CD14-positive monocyte (primary cell): Measurements from ENCODE around the gene PATJ. TPM values are rescaled to one million over a fixed set of nuclear protein-coding genes. Genes with fewer than 3 reads are reported as not detected.
A peak's percentile ranks its signal among the peaks of the same experiment; 100 is the strongest.

Experiments
- DNase-seq, 3 donors: peaks; one replicate each; pipeline ENCODE4 v3.0.0-alpha.2; 2011 to 2022
- H2AFZ ChIP-seq: 2 replicates; pipeline ENCODE4 v1.6.0; 2012; ENCODE audit warnings: mild to moderate bottlenecking, low read depth, low read length, inconsistent platforms; ENCODE audit not compliant: insufficient read depth, poor library complexity, severe bottlenecking
- H3K27ac ChIP-seq, 2 donors: 1 replicate in 1 of 2; 2 replicates in 1 of 2; pipeline ENCODE4 v1.5.1; 2012 to 2013; ENCODE audit warnings: low read length in 2 of 2, control low read depth in 1 of 2, inconsistent platforms in 1 of 2, low read depth in 1 of 2, mild to moderate bottlenecking in 1 of 2
- H3K27me3 ChIP-seq, 2 donors: one replicate each; pipeline versions ENCODE4 v1.6.0 to v1.6.1; 2011 to 2013; ENCODE audit warnings: low read length in 2 of 2; ENCODE audit not compliant: control insufficient read depth in 2 of 2, insufficient read depth in 2 of 2
- H3K36me3 ChIP-seq, 2 donors: replicated peaks in 1 of 2; 1 replicate in 1 of 2; 2 replicates in 1 of 2; pipeline versions ENCODE4 v1.5.1 to v1.6.1; 2012 to 2013; ENCODE audit warnings: low read length in 2 of 2, control low read depth in 1 of 2, inconsistent platforms in 1 of 2, mild to moderate bottlenecking in 1 of 2; ENCODE audit not compliant: insufficient read depth in 2 of 2, control insufficient read depth in 1 of 2
- H3K4me1 ChIP-seq, 2 donors: 1 replicate in 1 of 2; 2 replicates in 1 of 2; pipeline versions ENCODE4 v1.5.1 to v1.6.1; 2012 to 2013; ENCODE audit warnings: low read length in 2 of 2, control low read depth in 1 of 2, inconsistent platforms in 1 of 2, mild to moderate bottlenecking in 1 of 2, moderate library complexity in 1 of 2; ENCODE audit not compliant: insufficient read depth in 2 of 2, control insufficient read depth in 1 of 2
- H3K4me2 ChIP-seq: replicated peaks from 2 replicates; pipeline ENCODE3; 2012; ENCODE audit warnings: low read length, moderate library complexity, mild to moderate bottlenecking; ENCODE audit not compliant: poor library complexity, severe bottlenecking; ENCODE audit errors: extremely low read depth
- H3K4me3 ChIP-seq, 3 experiments: fragments of 200-600 bp in 1 of 3; sonication (generic) in 1 of 3; replicated peaks in 1 of 3; 1 replicate in 2 of 3; 2 replicates in 1 of 3; pipeline ENCODE4 v1.5.1; 2011 to 2013; ENCODE audit warnings: low read length in 3 of 3, mild to moderate bottlenecking in 3 of 3, control low read depth in 2 of 3, low read depth in 2 of 3, inconsistent platforms in 1 of 3, moderate library complexity in 1 of 3
- H3K79me2 ChIP-seq: 2 replicates; pipeline ENCODE4 v1.6.0; 2012; ENCODE audit warnings: mild to moderate bottlenecking, control low read depth, inconsistent platforms, low read length, moderate library complexity; ENCODE audit not compliant: insufficient read depth
- H3K9ac ChIP-seq: 2 replicates; pipeline ENCODE4 v1.6.0; 2017; ENCODE audit warnings: low read length, mild to moderate bottlenecking; ENCODE audit not compliant: insufficient read depth, poor library complexity, severe bottlenecking
- H3K9me3 ChIP-seq, 2 donors: replicated peaks in 1 of 2; 1 replicate in 1 of 2; 2 replicates in 1 of 2; pipeline versions ENCODE4 v1.5.1 to v1.6.1; 2012 to 2013; ENCODE audit warnings: low read length in 2 of 2, control low read depth in 1 of 2; ENCODE audit not compliant: control insufficient read depth in 1 of 2, insufficient read depth in 1 of 2
- H4K20me1 ChIP-seq: 2 replicates; pipeline ENCODE4 v1.6.0; 2012; ENCODE audit warnings: mild to moderate bottlenecking, low read length, control low read depth, moderate library complexity; ENCODE audit not compliant: insufficient read depth
- H3K27ac Mint-ChIP-seq, 7 donors: one replicate each; pipeline ENCODE4 v1.8.0; 2020; ENCODE audit warnings: mild to moderate bottlenecking in 7 of 7, mixed read lengths in 7 of 7, moderate library complexity in 6 of 7, inconsistent platforms in 2 of 7
- H3K27me3 Mint-ChIP-seq, 3 donors: one replicate each; pipeline ENCODE4 v1.8.0; 2021 to 2022; ENCODE audit warnings: low read depth in 3 of 3, mild to moderate bottlenecking in 3 of 3, mixed read lengths in 3 of 3, moderate library complexity in 3 of 3, inconsistent platforms in 1 of 3
- H3K36me3 Mint-ChIP-seq, 2 donors: one replicate each; pipeline ENCODE4 v1.8.0; 2020; ENCODE audit warnings: mixed read lengths in 2 of 2, inconsistent platforms in 1 of 2, mild to moderate bottlenecking in 1 of 2
- H3K4me1 Mint-ChIP-seq: one replicate; pipeline ENCODE4 v1.8.0; 2020; ENCODE audit warnings: mild to moderate bottlenecking, mixed read lengths
- H3K4me3 Mint-ChIP-seq, 2 donors: one replicate each; pipeline ENCODE4 v1.8.0; 2020; ENCODE audit warnings: mild to moderate bottlenecking in 2 of 2, mixed read lengths in 2 of 2, moderate library complexity in 1 of 2
- H3K9me3 Mint-ChIP-seq, 7 donors: one replicate each; pipeline ENCODE4 v1.8.0; 2020 to 2022; ENCODE audit warnings: mixed read lengths in 7 of 7, mild to moderate bottlenecking in 6 of 7, moderate library complexity in 6 of 7, inconsistent platforms in 2 of 7
- CTCF ChIP-seq: fragments of 200-600 bp; IDR thresholded peaks from one replicate; pipeline ENCODE4 v1.8.0; 2022; ENCODE audit warnings: antibody characterized with exemption, mild to moderate bottlenecking
- WGBS: methylation state at CpG from one replicate; pipeline ENCODE4 v1.1.5; 2013; ENCODE audit warnings: missing lambda C conversion rate; ENCODE audit not compliant: insufficient coverage; 5-methylcytosine and 5-hydroxymethylcytosine counted together
- intact Hi-C, 2 donors: fragments of 100-400 bp; cut with micrococcal nuclease; formaldehyde crosslinking; loops; one replicate each; pipeline versions ENCODE4 v1.15.0 to v1.15.1; 2023
- polyA plus RNA-seq, 3 donors: library from polyadenylated mRNA; depleted of rRNA in 1 of 3; unstranded in 2 of 3; stranded (reverse) in 1 of 3; fragments of 300-500 nt in 2 of 3; fragments of >200 nt in 1 of 3; fragmentation: Illumina TruSeq in 2 of 3; gene quantifications; 1 replicate in 2 of 3; 2 replicates in 1 of 3; pipeline ENCODE4 v1.2.3, GENCODE V29; 2012 to 2021

PATJ gene
- polyA plus RNA-seq, 3 donors, result 0.01 to 0.23 TPM; not detected in 1

GRCh38 chr1:62082456-62083363 lies 340.4 kb downstream of the PATJ start:
- H3K4me2 ChIP-seq, result no peak overlapping the region
- no peaks in the 10 kb centered on the region for H3K4me1 ChIP-seq
- DNase-seq, result peak in 2 of 3 donors; percentile 13 to 27
- no peaks in the 10 kb centered on the region for H3K36me3 Mint-ChIP-seq
- no peaks in the 10 kb centered on the region for H4K20me1 ChIP-seq
- intact Hi-C loops, result loop anchor here in 1 of 2 donors (10.0 kb wide), 1 partner anchor 322 kb away; no protein-coding TSS in a partner anchor
- no peaks in the 10 kb centered on the region for H3K36me3 ChIP-seq
- WGBS, result 99% methylated on average over 8 of the region's 14 CpGs
- TF ChIP-seq CTCF, result peak; percentile 91
- peaks cover 0 to 2% (median 0%) of the 10 kb centered on the region in 3 donors for H3K27me3 Mint-ChIP-seq
- no peaks in the 10 kb centered on the region for H3K27me3 ChIP-seq
- no peaks in the 10 kb centered on the region for H3K79me2 ChIP-seq
- no peaks in the 10 kb centered on the region for H3K4me1 Mint-ChIP-seq
- no peak overlapping the region for H2AFZ ChIP-seq
- no peaks in the 10 kb centered on the region for H3K9me3 Mint-ChIP-seq
- no peak overlapping the region for H3K4me3 ChIP-seq
- no peak overlapping the region for H3K27ac Mint-ChIP-seq
- H3K27ac ChIP-seq, result no peak overlapping the region
- H3K4me3 Mint-ChIP-seq, result no peak overlapping the region
- H3K9ac ChIP-seq, result no peak overlapping the region
- no peaks in the 10 kb centered on the region for H3K9me3 ChIP-seq

- Histone ChIP-seq H3K27ac (no peak overlapping the region), H3K9me3 (no peaks in the 10 kb centered on the region), H3K79me2 (no peaks in the 10 kb centered on the region), H3K9ac (no peak overlapping the region), H4K20me1 (no peaks in the 10 kb centered on the region), H3K4me2 (no peak overlapping the region), H3K4me1 (no peaks in the 10 kb centered on the region), H3K27me3 (no peaks in the 10 kb centered on the region), H3K36me3 (no peaks in the 10 kb centered on the region), H3K4me3 (no peak overlapping the region), H2AFZ (no peak overlapping the region)
- Mint-ChIP-seq H3K27ac (no peak overlapping the region), H3K36me3 (no peaks in the 10 kb centered on the region), H3K4me3 (no peak overlapping the region), H3K4me1 (no peaks in the 10 kb centered on the region), H3K9me3 (no peaks in the 10 kb centered on the region), H3K27me3 (peaks cover 0 to 2% (median 0%) of the 10 kb centered on the region in 3 donors)
- intact Hi-C loops, result loop anchor here in 1 of 2 donors (10.0 kb wide), 1 partner anchor 320 kb away; no protein-coding TSS in a partner anchor
- no peak for DNase-seq
- whole genome bisulfite sequencing, result 48% methylated on average over 5 of the region's 9 CpGs
- TF ChIP-seq CTCF, result no peak
Measured at GRCh38 chr1:62084310-62084890, 342.1 kb downstream of the PATJ start.
